ENCODE data around the gene NUDT8. TPM values are rescaled to one million over a fixed set of nuclear protein-coding genes. Genes with fewer than 3 reads are reported as not detected.

The NUDT8 gene
- total and polyA plus RNA-seq, 10 of the 15 experiments (the other 5 are each of a cell fraction or from before 2014, with no cell fraction given) = 0.32 to 18.2 (median 9.8) TPM

DNA sequence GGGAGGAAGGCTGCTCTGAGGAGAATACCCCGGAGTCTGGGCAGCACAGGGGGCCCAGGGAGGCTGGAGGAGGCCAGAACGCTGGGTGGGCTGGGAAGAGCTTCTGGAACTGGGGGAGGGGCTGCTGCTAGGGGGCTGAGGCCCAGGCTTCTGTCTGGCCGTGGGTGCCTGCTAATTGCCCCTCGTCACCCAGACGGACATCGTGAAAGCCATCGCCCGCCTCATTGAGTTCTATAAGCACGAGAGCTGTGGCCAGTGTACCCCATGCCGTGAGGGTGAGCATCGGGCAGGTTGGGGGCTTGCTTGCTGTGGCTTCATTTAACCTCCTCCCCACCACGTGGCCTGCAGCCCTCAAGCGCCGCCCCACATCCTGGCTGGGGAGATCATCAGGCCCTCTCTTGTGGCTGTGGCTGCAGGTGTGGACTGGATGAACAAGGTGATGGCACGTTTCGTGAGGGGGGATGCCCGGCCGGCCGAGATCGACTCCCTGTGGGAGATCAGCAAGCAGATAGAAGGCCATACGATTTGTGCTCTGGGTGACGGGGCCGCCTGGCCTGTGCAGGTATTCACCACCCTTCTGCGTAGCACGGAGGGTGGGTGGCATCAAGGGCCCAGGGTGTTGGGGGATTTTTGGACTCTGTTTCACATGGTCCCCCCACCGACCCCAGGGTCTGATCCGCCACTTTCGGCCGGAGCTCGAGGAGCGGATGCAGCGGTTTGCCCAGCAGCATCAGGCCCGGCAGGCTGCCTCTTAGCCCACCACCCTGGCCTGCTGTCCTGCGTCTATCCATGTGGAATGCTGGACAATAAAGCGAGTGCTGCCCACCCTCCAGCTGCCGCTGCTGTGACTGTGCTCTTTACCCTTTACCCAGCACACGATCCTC, 17.8 kb downstream of the NUDT8 start:
- WGBS (ENCODE audit: insufficient coverage, insufficient replicate concordance, low lambda C conversion rate, missing lambda C conversion rate) = 97% methylated on average over 37 of the region's 37 CpGs
- no peak overlapping the region for H3K9ac ChIP-seq (ENCODE audit: control insufficient read depth, insufficient read depth, low read length)
- no peak overlapping the region for H3K4me3 ChIP-seq
- no peak overlapping the region for H3K4me2 ChIP-seq (ENCODE audit: control insufficient read depth, insufficient read depth)
- POLR2A ChIA-PET = no interaction called here
- SMC1A ChIA-PET (ENCODE audit: uncharacterized antibody, unreplicated experiment) = interaction anchor here (0.9 kb wide), 1 partner anchor 30 kb away, joined by 3 read pairs; no protein-coding TSS in a partner anchor
- H3K27me3 ChIP-seq (replicated peaks in 1 of 2; ENCODE audit: control insufficient read depth in 2 of 2, insufficient read depth in 2 of 2, low read length in 1 of 2) = no peaks in the 10 kb centered on the region
- no peaks in the 10 kb centered on the region for H4K20me1 ChIP-seq (ENCODE audit: control insufficient read depth, insufficient read depth)
- H3K79me2 ChIP-seq (ENCODE audit: control insufficient read depth, insufficient read depth, low read length) = peaks cover 14% of the 10 kb centered on the region
- peaks cover 34% of the 10 kb centered on the region for H3K4me1 ChIP-seq (ENCODE audit: control insufficient read depth, insufficient read depth, low read length)
- intact Hi-C loops (cut with micrococcal nuclease; ENCODE audit: unreplicated experiment) = loop anchor here (5.0 kb wide), 1 partner anchor 40 kb away; no protein-coding TSS in a partner anchor
- no peak overlapping the region for H3K27ac ChIP-seq (ENCODE audit: control insufficient read depth, insufficient read depth)
- peaks cover 11 to 22% of the 10 kb centered on the region in 2 experiments; a peak in 3 of 4 replicates for H3K36me3 ChIP-seq (ENCODE audit: control insufficient read depth in 2 of 2, insufficient read depth in 2 of 2, low read length in 1 of 2)
- ATAC-seq (no peak), FAIRE-seq (no peak), DNase-seq (ENCODE audit: low read depth, low spot score) (no peak)
- RAD21 ChIA-PET (ENCODE audit: unreplicated experiment) = interaction anchor here (2.8 kb wide), 1 partner anchor 29 kb away, joined by 21 read pairs; the partner anchor contains the start of gene GSTP1
- no TSS peak for BruUV-seq (replicated peaks)
- H3K9me3 ChIP-seq (replicated peaks; ENCODE audit: control insufficient read depth, insufficient read depth, low read length) = no peaks in the 10 kb centered on the region
- no peak for TF ChIP-seq HDAC2 (IDR thresholded peaks at IDR 0.05)
- TF ChIP-seq PAX8 (IDR thresholded peaks at IDR 0.05) = no peak
- TF ChIP-seq SRF (IDR thresholded peaks at IDR 0.05; ENCODE audit: low read depth in 2 of 2, low read length in 2 of 2) = no peak
- TF ChIP-seq, protein P1, sequence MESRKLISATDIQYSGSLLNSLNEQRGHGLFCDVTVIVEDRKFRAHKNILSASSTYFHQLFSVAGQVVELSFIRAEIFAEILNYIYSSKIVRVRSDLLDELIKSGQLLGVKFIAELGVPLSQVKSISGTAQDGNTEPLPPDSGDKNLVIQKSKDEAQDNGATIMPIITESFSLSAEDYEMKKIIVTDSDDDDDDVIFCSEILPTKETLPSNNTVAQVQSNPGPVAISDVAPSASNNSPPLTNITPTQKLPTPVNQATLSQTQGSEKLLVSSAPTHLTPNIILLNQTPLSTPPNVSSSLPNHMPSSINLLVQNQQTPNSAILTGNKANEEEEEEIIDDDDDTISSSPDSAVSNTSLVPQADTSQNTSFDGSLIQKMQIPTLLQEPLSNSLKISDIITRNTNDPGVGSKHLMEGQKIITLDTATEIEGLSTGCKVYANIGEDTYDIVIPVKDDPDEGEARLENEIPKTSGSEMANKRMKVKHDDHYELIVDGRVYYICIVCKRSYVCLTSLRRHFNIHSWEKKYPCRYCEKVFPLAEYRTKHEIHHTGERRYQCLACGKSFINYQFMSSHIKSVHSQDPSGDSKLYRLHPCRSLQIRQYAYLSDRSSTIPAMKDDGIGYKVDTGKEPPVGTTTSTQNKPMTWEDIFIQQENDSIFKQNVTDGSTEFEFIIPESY (IDR thresholded peaks at IDR 0.05) = no peak
- no peak for TF ChIP-seq RAD21 (IDR thresholded peaks at IDR 0.05; ENCODE audit: insufficient read depth, low read depth, low read length)
- TF ChIP-seq POLR2A (IDR thresholded peaks at IDR 0.05; ENCODE audit: low read depth, low read length) = peak; percentile 41
- no peak for TF ChIP-seq PKNOX1 (IDR thresholded peaks at IDR 0.05)
- TF ChIP-seq ZNF274 (IDR thresholded peaks at IDR 0.05; ENCODE audit: insufficient read depth, insufficient read length) = no peak
- CTCF ChIA-PET = interaction anchor here (4.7 to 6.0 kb wide), 2 partner anchors 16 to 27 kb away, joined by 54 to 71 read pairs; partner anchors contain the start of genes GSTP1 and NUDT8
- in situ Hi-C loops (cut with MboI) = no loop called here
- no peak overlapping the region for H2AFZ ChIP-seq (ENCODE audit: control insufficient read depth, low read depth, low read length)
